ENCODE results near the gene OAF.

The OAF gene

GRCh38 chr11:120186456-120186773 lies 24.4 kb upstream of the OAF start:
- in situ Hi-C loops (cut with HindIII; ENCODE audit: low pct_unique_long_range_greater_than_20kb, low sequenced_read_pairs): no loop called here
- no peak for DNase-seq (ENCODE audit: low read depth in 1 of 2, low spot score in 1 of 2)
- TF ChIP-seq JUND (IDR thresholded peaks at IDR 0.05; ENCODE audit: low read depth): no peak

DNA sequence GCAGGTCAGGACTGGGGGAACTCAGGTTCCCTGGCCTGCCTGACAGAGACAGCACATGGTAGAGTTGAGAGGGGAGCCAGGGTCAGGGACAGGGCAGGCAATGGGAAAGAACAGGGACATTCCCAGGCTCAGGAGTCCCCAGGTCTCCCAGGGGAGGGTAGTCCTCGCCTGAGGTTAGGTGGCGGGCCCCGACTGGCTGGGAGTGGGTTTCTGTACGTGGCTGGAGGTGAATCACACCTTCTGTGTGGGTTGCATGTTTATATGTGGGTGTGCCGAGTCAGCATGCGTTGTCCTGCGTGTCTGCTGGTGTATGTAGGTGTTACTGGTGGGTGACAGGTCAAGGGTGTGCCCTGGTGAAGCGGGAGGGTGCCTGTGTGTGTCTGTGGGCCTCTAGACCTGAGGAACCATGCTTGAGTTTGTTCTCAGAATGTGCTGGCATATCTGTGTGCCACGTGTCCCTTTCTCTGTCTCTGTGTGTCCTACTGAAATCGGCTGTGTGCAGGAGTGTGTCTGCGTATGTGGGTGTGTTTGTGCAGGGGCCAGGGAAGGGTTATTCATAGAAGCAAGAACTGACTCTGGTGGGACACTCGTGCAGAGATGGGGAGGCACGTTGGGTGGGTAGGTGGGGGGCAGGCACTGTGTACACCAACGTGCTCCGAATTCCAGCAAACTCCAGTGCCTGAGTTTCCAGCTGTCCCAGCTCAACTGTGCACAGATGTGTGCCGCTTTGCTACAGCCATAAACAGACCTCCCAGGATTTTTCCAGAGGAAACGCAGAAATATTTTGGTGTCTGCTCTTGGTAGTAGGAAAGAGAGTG lies 23.8 kb upstream of the OAF start:
- TF ChIP-seq JUND (IDR thresholded peaks at IDR 0.05; ENCODE audit: low read depth): no peak
- DNase-seq (ENCODE audit: low read depth in 1 of 2, low spot score in 1 of 2): no peak
- in situ Hi-C loops (cut with HindIII; ENCODE audit: low pct_unique_long_range_greater_than_20kb, low sequenced_read_pairs): no loop called here

DNA sequence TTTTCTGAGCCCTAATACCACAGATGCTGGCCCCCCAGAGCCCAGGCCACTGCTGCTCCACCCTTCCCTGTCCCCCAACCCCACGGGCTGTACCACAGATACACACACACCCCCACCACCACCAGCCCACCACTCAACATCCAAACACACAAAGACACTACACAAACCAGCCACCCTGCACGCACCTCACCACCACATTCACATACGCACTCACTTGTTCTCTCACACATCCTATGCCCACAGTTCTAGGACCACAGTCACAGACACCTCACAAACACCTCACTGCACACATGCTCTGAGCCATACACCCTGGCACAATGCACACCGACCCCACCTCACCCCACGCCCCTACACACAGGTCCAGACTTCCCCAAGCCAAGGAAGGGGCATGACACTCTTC lies 22.5 kb upstream of the OAF start:
- TF ChIP-seq JUND (IDR thresholded peaks at IDR 0.05; ENCODE audit: low read depth): no peak
- DNase-seq (ENCODE audit: low read depth in 1 of 2, low spot score in 1 of 2): no peak
- in situ Hi-C loops (cut with HindIII; ENCODE audit: low pct_unique_long_range_greater_than_20kb, low sequenced_read_pairs): no loop called here

DNA sequence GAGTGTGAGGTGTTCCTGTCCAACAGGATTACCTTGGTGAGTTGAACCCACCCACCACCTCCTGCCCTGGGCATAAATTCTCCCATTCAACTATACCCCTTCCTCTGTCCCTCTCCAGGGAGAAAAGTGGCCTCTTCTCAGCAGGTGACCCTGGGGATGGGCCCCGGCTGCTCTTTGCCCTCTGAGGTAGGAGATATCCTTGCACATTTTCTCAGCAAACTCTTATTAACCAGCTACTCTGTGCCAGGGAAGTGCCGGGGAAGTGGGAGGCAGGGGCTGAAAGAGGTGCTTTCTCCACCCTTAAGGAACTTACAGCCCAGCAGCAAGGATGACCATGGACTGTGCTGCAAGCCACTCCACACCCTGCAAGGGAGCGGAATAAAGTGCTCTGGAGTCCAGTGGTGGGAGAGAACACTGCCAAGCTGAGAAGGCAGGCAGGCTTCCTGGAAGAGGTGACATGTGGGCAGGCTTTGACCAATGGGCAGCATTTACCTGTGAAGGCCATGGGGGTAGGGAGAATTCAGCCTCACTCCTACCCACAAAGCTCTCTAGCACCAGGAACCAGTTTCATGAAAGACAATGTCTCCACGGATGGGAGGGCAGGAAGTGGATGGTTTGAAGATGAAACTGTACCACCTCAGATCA lies 21.9 kb upstream of the OAF start:
- no peak for TF ChIP-seq JUND (IDR thresholded peaks at IDR 0.05; ENCODE audit: low read depth)
- DNase-seq (ENCODE audit: low read depth in 1 of 2, low spot score in 1 of 2): no peak
- in situ Hi-C loops (cut with HindIII; ENCODE audit: low pct_unique_long_range_greater_than_20kb, low sequenced_read_pairs): no loop called here

- in situ Hi-C loops (cut with HindIII; ENCODE audit: low pct_unique_long_range_greater_than_20kb, low sequenced_read_pairs): no loop called here
- DNase-seq (ENCODE audit: low read depth in 1 of 2, low spot score in 1 of 2): no peak
- no peak for TF ChIP-seq JUND (IDR thresholded peaks at IDR 0.05; ENCODE audit: low read depth)
Observed at GRCh38 chr11:120191058-120191457, 19.8 kb upstream of the OAF start.

DNA sequence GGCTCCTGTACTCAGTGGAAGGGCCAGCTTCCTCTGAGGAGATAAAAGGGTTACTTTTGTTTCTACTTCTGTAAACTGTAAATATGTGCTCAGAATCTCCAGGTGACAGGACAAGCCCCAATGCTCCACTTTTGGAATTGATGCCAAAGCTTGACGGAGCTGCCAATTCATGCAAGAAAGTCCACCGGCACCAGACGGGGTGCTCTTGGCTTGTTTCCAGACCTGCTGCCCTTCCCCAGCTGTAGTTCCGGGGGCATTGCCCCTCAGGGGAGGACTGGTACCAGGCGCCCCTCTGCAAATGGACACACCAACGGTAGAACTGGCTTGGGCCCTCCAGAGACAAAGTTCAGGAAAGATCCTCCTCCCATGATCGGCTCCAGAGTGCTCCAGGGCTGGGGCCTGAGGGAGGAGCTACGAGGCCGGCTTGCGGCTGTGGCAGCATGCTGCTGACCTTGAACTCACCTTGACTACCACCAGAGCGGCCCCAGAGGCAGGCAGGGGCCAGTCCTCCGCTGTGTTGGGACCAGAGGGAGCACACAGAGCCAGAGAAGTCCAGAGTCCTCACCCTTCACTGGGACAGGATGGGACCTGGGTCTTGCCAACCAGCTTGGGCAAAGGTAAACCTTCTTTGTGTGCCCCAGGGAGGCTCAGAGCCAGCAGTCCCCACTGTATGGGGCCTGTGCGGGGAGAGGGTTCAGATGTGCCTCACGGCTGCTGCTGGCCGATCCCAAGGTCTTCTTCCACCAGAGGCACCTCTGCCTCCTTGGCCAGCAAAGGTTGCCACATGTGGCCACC lies 17.8 kb upstream of the OAF start:
- DNase-seq (ENCODE audit: low read depth in 1 of 2, low spot score in 1 of 2): no peak
- in situ Hi-C loops (cut with HindIII; ENCODE audit: low pct_unique_long_range_greater_than_20kb, low sequenced_read_pairs): no loop called here
- no peak for TF ChIP-seq JUND (IDR thresholded peaks at IDR 0.05; ENCODE audit: low read depth)

DNA sequence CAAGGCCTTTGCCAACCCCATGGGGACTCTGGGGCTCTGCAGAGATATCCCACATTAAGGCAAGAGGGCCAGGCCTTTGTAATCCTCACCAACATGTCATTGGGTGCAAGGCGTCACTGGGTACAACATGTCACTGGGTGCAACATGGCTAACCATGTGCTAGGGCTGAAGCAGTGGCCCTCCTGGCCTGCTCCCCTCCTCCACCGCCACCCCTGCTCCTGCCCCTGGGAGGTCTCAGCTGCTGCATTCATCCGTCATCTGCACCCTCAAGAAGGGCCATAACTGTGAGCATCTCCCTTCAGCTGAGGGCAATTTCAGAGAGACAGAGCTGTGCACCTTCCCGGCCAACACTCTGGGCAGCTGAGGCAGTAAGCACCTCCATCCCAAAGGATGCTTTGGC lies 16.7 kb upstream of the OAF start:
- in situ Hi-C loops (cut with HindIII; ENCODE audit: low pct_unique_long_range_greater_than_20kb, low sequenced_read_pairs): no loop called here
- TF ChIP-seq JUND (IDR thresholded peaks at IDR 0.05; ENCODE audit: low read depth): no peak

DNA sequence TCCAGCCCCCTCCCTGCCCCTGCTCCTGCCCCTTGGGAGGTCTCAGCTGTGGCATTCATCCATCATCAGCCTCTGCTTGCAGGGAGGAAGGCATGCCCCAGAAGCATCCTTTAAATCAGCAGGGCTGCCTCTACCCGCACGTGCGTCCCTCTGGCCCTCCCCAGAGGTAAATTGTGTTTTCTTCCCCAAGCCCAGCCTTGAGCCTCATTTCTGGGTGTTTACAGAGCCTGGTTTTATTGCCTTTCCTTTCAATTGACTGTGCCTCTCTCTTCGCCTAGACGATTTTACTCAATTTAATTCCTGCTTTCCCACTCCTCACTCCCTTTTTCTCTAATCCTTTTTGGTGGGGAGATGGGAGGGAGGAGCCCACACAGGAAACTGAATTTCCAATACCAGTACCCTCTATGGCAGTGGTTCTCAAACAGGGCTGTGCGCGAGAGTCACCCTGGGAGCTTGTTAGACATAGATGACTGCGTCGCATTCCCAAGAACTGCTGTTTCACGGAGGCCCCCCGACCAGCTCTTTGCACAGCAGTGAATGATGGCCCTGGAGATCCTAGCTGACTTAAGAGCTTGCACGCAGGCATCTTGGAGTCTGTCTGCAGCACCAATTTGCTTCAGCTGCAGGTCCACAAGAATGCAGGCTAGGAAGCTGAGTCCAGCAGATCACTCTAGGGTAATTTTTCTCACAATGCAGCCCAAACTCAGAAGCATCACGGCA lies 15.1 kb upstream of the OAF start:
- no peak for DNase-seq (ENCODE audit: low read depth in 1 of 2, low spot score in 1 of 2)
- no peak for TF ChIP-seq JUND (IDR thresholded peaks at IDR 0.05; ENCODE audit: low read depth)
- in situ Hi-C loops (cut with HindIII; ENCODE audit: low pct_unique_long_range_greater_than_20kb, low sequenced_read_pairs): no loop called here

More for the DNA sequence above, 16.7 kb upstream of the OAF start:
- no peak for DNase-seq (ENCODE audit: low read depth in 1 of 2, low spot score in 1 of 2)

GRCh38 chr11:120196826-120197225 lies 14.0 kb upstream of the OAF start:
- no peak for TF ChIP-seq JUND (IDR thresholded peaks at IDR 0.05; ENCODE audit: low read depth)
- DNase-seq (ENCODE audit: low read depth in 1 of 2, low spot score in 1 of 2): no peak
- in situ Hi-C loops (cut with HindIII; ENCODE audit: low pct_unique_long_range_greater_than_20kb, low sequenced_read_pairs): no loop called here

GRCh38 chr11:120197251-120197891 lies 13.5 kb upstream of the OAF start:
- no peak for TF ChIP-seq JUND (IDR thresholded peaks at IDR 0.05; ENCODE audit: low read depth)
- DNase-seq (ENCODE audit: low read depth in 1 of 2, low spot score in 1 of 2): no peak
- in situ Hi-C loops (cut with HindIII; ENCODE audit: low pct_unique_long_range_greater_than_20kb, low sequenced_read_pairs): no loop called here

DNA sequence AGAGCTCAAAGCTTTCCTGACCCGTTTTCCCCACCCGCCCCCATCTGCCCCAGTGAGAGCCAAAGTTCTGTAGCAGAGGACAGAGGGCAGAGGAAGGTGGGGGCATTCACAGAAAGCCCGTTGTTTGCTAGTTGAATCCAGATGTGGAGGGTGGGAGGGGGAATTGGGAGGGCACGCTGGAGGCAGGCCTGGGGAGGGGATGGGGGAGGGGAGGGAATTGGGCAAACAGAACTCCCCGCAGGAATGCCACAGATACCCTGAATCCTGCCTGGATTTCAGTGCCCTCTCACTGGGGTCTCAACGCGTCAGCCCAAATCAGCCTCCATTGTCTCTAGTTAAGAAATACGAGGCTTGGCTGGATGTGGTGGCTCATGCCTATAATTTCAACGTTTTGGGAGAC lies 12.9 kb upstream of the OAF start:
- in situ Hi-C loops (cut with HindIII; ENCODE audit: low pct_unique_long_range_greater_than_20kb, low sequenced_read_pairs): no loop called here
- no peak for DNase-seq (ENCODE audit: low read depth in 1 of 2, low spot score in 1 of 2)
- no peak for TF ChIP-seq JUND (IDR thresholded peaks at IDR 0.05; ENCODE audit: low read depth)

- TF ChIP-seq JUND (IDR thresholded peaks at IDR 0.05; ENCODE audit: low read depth): no peak
- in situ Hi-C loops (cut with HindIII; ENCODE audit: low pct_unique_long_range_greater_than_20kb, low sequenced_read_pairs): no loop called here
- no peak for DNase-seq (ENCODE audit: low read depth in 1 of 2, low spot score in 1 of 2)
Observed at GRCh38 chr11:120198403-120198786, 12.4 kb upstream of the OAF start.
